Metanephros (tissue), 1 donor: Measurements from ENCODE around the gene ALOX5. TPM values are rescaled to one million over a fixed set of nuclear protein-coding genes. Genes with fewer than 3 reads are reported as not detected.

Experiments
- total RNA-seq: library from RNA; depleted of rRNA; stranded (reverse); fragments of >200 nt; gene quantifications from one replicate; pipeline ENCODE4 v1.2.3, GENCODE V29; 2014

ALOX5 gene
- 17.9 TPM for total RNA-seq

DNA sequence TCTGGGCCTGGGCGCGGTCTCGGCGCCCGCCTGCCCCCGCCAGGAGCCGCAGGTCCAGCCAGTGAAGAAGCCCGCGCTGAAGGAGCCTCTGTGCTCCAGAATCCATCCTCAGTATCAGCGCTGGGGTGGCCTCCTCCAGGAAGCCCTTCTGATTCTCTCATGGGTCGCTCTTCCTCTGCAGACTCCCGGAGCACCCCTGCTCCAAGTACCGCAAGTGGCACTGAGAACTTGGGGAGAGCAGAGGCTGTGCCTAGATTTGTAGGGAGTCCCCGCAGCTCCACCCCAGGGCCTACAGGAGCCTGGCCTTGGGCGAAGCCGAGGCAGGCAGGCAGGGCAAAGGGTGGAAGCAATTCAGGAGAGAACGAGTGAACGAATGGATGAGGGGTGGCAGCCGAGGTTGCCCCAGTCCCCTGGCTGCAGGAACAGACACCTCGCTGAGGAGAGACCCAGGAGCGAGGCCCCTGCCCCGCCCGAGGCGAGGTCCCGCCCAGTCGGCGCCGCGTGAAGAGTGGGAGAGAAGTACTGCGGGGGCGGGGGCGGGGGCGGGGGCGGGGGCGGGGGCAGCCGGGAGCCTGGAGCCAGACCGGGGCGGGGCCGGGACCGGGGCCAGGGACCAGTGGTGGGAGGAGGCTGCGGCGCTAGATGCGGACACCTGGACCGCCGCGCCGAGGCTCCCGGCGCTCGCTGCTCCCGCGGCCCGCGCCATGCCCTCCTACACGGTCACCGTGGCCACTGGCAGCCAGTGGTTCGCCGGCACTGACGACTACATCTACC, at the start of gene ALOX5:
TSS of gene ALOX5 (plus strand) at position 641 of the 774 bp plus-strand sequence. CDS start at position 705, 64 bp downstream.

Other genes starting within 250 kb of the ALOX5 start
- 0.06 TPM for gene OR13A1, start 58.6 kb upstream of the ALOX5 start, total RNA-seq